HepG2 (cell line): Measurements from ENCODE around the gene RPSA. TPM values are rescaled to one million over a fixed set of nuclear protein-coding genes. Genes with fewer than 3 reads are reported as not detected.

ENCODE experiments used
- E2F2 ChIP-seq: sonication (generic); formaldehyde crosslinking; IDR thresholded peaks from 2 replicates; pipeline ENCODE4 v1.4.0; 2020; ENCODE audit warnings: missing genetic modification reagents, borderline replicate concordance
- HNRNPL ChIP-seq: fragments of 200-400 bp; formaldehyde crosslinking; IDR thresholded peaks from 2 replicates; pipeline ENCODE4 v1.6.1; 2017; ENCODE audit warnings: mild to moderate bottlenecking, low read depth, low read length
- IKZF1 ChIP-seq: fragments of 450-650 bp; IDR thresholded peaks from 2 replicates; pipeline ENCODE4 v1.7.1; 2016
- LBX2 ChIP-seq: sonication (generic); formaldehyde crosslinking; IDR thresholded peaks from 2 replicates; pipeline ENCODE4 v1.5.0; 2020; ENCODE audit warnings: missing genetic modification reagents, mild to moderate bottlenecking, borderline replicate concordance
- MXI1 ChIP-seq: IDR thresholded peaks from 3 replicates; pipeline ENCODE4 v1.6.1; 2012; ENCODE audit warnings: low read depth, low read length, inconsistent platforms, borderline replicate concordance
- PRDM15 ChIP-seq: sonication (generic); formaldehyde crosslinking; IDR thresholded peaks from 2 replicates; pipeline ENCODE4 v1.4.0; 2020; ENCODE audit warnings: missing genetic modification reagents
- RFXAP ChIP-seq: sonication (generic); formaldehyde crosslinking; IDR thresholded peaks from 2 replicates; pipeline ENCODE4 v1.4.0; 2020; ENCODE audit warnings: missing genetic modification reagents, borderline replicate concordance
- SRF ChIP-seq: IDR thresholded peaks from 2 replicates; pipeline ENCODE4 v1.6.1; 2011; ENCODE audit warnings: mild to moderate bottlenecking, low read depth, low read length, moderate library complexity
- TGIF2 ChIP-seq: IDR thresholded peaks from 2 replicates; pipeline ENCODE4 v1.6.1; 2016; ENCODE audit warnings: control low read depth, missing compliant biosample characterization
- YY1 ChIP-seq: IDR thresholded peaks from 2 replicates; pipeline ENCODE4 v1.6.1; 2011; ENCODE audit warnings: low read length, low read depth, moderate library complexity, mild to moderate bottlenecking; ENCODE audit not compliant: insufficient read depth, insufficient replicate concordance
- ZBTB14 ChIP-seq: sonication (generic); formaldehyde crosslinking; IDR thresholded peaks from 2 replicates; pipeline ENCODE4 v1.4.0; 2020; ENCODE audit warnings: missing genetic modification reagents
- ZMAT3 ChIP-seq: sonication (generic); formaldehyde crosslinking; conservative IDR thresholded peaks from 2 replicates; pipeline ENCODE4 v1.7.0; 2021; ENCODE audit warnings: missing genetic modification reagents
- ZNF343 ChIP-seq: sonication (generic); formaldehyde crosslinking; IDR thresholded peaks from 2 replicates; pipeline ENCODE4 v1.4.0; 2020; ENCODE audit warnings: mild to moderate bottlenecking, missing genetic modification reagents
- ZNF350 ChIP-seq: sonication (generic); formaldehyde crosslinking; IDR thresholded peaks from 2 replicates; pipeline ENCODE4 v1.4.0; 2020; ENCODE audit warnings: mild to moderate bottlenecking, low read depth, missing genetic modification reagents, borderline replicate concordance
- ZNF766 ChIP-seq: sonication (generic); formaldehyde crosslinking; IDR thresholded peaks from 2 replicates; pipeline ENCODE4 v1.5.0; 2020; ENCODE audit warnings: missing genetic modification reagents, borderline replicate concordance
- polyA plus RNA-seq, 8 experiments: library from polyadenylated mRNA; depleted of rRNA in 3 of 8; stranded (reverse) in 7 of 8; unstranded in 1 of 8; fragments of >200 nt; fragmentation: Illumina TruSeq in 4 of 8; extraction: Trizol in 4 of 8; gene quantifications; 2 replicates each; pipeline versions ENCODE4 v1.2.1 to v1.2.3, GENCODE V29; 2011 to 2016; ENCODE audit warnings: low read depth in 4 of 8, missing spikeins in 1 of 8, mixed read lengths in 1 of 8; ENCODE audit not compliant: insufficient read depth in 1 of 8
- total RNA-seq, 5 experiments: library from RNA; depleted of rRNA; stranded (reverse); fragments of >200 nt; fragmentation: Illumina TruSeq; extraction: Trizol; gene quantifications; 2 replicates each; pipeline ENCODE4 v1.2.3, GENCODE V29; 2016; ENCODE audit warnings: low read depth in 1 of 5

RPSA gene
- total and polyA plus RNA-seq, 2 of the 13 experiments (the other 11 are each of a cell fraction or from before 2014, with no cell fraction given), result 1,683 to 3,226 TPM

GRCh38 chr3:39383881-39384664 lies 22.4 kb upstream of the RPSA start (continued):
- TF ChIP-seq PRDM15 (CRISPR knock-in tag) (peak; percentile 56), MXI1 (peak; percentile 93; the same call in 2 of the 3 replicates), ZBTB14 (CRISPR knock-in tag) (no peak), ZMAT3 (CRISPR knock-in tag) (no peak), YY1 (peak; percentile 17), E2F2 (CRISPR knock-in tag) (peak; percentile 23; the same call in 1 of the 2 replicates), SRF (no peak), HNRNPL (0 out of 2 replicates have a peak, but pooled peaks have one; percentile 29), IKZF1 (no peak), LBX2 (CRISPR knock-in tag) (peak; percentile 69; the same call in 1 of the 2 replicates), ZNF350 (peak; percentile 44; the same call in 1 of the 2 replicates), RFXAP (CRISPR knock-in tag) (peak; percentile 97), ZNF766 (CRISPR knock-in tag) (0 out of 2 replicates have a peak, but pooled peaks have one; percentile 41), ZNF343 (0 out of 2 replicates have a peak, but pooled peaks have one; percentile 46), TGIF2 (CRISPR knock-in tag) (no peak)
